ENCODE data around the gene ANHX.
A peak's percentile ranks its signal among the peaks of the same experiment; 100 is the strongest.

ANHX gene

GRCh38 chr12:133202493-133203343, 33.0 kb downstream of the ANHX start:
- DNase-seq, result no peak

GRCh38 chr12:133201888-133202287, 33.8 kb downstream of the ANHX start:
- DNase-seq, result no peak

GRCh38 chr12:133192847-133193246, 42.8 kb downstream of the ANHX start:
- DNase-seq, result no peak

GRCh38 chr12:133190176-133190575, 45.5 kb downstream of the ANHX start:
- DNase-seq, result no peak

GRCh38 chr12:133181238-133181959, 54.3 kb downstream of the ANHX start, which contains the start of gene ZNF268:
Gene ZNF268, plus strand, starts transcription at chr12:133181495. Its CDS starts 503 bp downstream, at chr12:133181998.
- peak; percentile 90 for DNase-seq

- DNase-seq, result no peak
Measured at GRCh38 chr12:133180669-133181068, 55.0 kb downstream of the ANHX start.

- no peak for DNase-seq
Measured at GRCh38 chr12:133174901-133175300, 60.8 kb downstream of the ANHX start.

- DNase-seq, result no peak
Measured at GRCh38 chr12:133172491-133172890, 63.2 kb downstream of the ANHX start.

All from fibroblast of skin of back (primary cell).